HUDEP-2 (cell line): ENCODE data around the gene LONP1.
A peak's percentile ranks its signal among the peaks of the same experiment; 100 is the strongest.

ENCODE experiments used
- DNase-seq, 76 experiments: peaks; one replicate each; lab custom pipeline; 2025; ENCODE audit not compliant: unreplicated experiment in 76 of 76; lab: John Stamatoyannopoulos, UW

Gene LONP1

DNA sequence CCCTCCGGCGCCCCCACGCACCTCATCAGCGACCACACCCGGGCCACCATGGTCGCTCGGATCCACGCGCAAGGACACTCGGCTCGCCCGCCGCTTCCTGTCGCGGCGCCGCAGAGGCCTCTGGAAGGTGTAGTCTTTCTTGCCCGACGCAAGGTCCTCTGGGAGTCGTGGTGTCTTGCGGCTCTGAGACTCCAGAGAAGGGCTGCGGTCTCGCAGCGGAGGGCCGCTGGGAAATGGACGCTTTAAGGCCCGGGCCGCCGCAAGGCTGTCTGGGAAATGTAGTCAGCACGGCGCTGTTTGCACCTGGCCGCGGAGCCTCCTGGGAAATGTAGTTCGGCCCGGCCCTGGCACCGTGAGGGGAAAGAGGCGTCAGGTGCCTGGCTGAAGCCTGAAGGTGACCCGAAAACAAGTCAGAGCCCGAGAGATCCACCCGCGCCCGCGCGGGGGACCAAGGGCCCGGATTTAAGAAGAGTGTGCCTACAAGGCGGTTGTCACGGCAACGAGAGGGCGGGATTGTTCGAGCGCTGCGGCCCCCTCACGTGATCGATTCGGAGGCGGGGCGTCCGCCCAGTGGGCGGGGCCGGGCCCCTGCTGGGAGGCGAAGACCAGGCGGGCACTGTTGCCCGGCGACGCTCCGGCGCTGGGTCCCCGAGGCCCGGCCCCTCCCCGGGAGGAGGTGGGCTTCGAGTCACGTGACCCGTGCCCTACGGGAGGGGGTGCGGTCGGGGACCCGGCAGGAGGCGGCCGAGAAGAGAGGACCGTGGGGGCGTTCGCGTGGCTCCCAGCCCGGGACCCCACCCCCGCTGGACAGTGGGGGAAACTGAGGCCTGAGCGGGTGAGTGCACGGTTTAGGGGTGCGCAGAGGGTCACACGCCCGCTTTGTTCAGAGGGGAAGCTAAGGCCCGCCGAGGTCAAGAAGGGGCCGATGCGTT lies 39.2 kb downstream of the LONP1 start, which contains the start of the genes HSD11B1L and MICOS13:
TSS of gene HSD11B1L (plus strand) at position 591 of the 932 bp plus-strand sequence. CDS start 3,806 bp downstream, outside the sequence.
TSS of gene MICOS13 (minus strand) at position 80 of the 932 bp plus-strand sequence. CDS start at position 50, 30 bp downstream.
- peak; percentile 78 to 100 (median 99) for DNase-seq

DNA sequence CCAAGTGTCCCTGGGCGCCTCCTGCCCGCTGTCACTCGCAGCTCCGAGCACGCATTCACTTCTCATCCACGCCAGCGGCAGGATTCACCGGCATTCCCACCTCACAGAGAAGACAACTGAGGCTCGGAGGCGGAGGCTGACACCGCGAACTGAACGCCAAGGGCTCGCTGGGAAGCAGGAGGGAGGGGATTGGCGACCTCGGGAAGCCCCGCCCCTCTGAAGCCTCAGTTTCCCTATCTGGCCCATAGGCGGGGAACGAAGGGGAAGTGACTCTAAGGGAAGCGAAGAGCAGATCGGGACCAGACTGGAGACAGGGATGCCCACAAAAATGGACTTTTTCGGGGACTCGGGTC lies 39.9 kb downstream of the LONP1 start:
- DNase-seq = peak in 10 of 76 experiments; percentile 43 to 94 (median 63)

DNA sequence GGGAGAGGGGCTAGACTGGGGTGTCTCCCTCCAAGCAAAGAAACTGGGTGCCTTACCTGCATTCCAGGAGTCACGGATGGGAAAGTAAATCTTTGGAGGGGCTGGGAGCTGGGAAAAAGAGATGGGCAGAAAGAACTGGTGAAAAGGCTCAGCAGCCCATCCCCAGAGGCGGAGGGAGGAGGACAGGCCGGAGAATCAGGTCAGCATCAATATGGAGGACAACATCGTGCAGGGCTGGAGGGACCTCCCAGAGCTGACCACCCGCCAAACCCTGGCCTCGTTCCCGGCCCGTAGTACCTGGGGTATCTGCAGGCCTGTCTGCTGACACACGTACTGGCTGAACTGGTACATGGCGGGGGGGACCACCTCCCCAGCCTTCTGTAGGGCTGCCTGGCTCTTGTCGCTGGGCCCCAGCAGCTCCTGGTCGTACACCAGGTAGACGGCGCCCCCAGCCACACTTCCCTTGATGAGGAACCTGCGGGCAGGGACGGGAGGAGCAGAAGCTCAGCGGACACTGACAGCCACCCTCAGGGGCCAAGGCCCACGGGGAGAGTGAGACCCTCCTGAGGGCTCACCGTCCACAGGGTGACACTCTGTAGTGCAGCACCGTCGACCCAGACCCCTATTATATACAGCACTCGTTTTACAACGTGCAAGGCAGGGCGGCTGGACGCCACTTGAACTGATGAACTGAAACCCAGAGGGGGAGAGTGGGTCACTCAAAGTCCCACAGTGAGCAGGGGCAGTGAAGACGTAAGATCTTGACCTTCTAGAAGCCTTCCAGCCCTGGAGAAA lies 40.5 kb downstream of the LONP1 start:
- peak in 1 of 76 experiments; percentile 50 for DNase-seq

DNA sequence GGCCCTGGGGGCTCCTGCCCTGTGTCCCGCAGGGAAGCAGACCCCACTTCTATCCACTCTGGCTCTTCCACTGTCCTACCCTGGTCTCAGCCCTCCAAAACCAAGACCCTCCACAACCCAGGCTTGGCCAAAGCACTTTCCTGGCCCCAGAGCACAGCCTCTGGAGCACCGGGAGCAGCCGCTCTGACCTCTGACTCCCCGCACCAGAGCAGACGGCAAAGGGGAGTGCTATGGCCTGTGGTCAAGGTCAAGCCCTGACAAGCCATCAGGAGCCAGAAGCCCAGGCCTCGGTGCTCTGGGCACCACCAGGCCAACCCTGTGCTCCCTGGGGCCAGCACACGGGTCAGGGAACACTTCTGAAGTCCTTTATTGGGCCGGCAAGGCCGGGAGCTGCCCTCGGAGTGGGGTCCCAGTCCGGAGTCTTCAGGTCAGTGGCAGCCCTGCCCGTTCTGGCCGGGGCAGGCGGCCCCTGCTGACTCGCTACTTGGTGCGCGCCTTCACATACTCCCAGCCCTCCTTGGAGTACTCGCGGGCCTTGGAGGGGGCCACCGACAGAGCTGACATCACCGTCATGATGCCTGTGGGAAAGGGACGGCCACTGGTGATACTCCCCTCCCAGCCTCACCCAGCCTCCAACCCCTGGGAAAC lies 41.8 kb downstream of the LONP1 start:
- no peak for DNase-seq

DNA sequence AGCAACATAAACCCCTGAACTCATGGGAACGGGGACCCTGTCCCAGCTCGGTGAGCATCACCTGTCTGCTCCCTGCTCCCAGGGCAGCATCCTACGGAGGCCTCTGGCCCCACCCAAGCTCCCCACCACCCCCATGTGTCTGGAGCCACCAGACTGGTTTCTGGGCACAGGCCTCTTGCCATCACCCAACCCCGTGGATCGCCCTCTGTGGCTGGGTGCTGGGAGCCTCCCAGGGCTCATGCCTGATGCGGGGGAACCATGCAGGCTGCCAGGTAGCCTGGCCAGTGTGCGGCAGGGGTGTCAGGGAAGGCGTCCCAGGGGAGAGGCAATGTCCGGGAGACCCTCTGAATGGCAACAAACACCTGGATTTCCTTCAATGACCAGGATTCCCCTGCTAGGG lies 42.4 kb downstream of the LONP1 start:
- DNase-seq = no peak

DNA sequence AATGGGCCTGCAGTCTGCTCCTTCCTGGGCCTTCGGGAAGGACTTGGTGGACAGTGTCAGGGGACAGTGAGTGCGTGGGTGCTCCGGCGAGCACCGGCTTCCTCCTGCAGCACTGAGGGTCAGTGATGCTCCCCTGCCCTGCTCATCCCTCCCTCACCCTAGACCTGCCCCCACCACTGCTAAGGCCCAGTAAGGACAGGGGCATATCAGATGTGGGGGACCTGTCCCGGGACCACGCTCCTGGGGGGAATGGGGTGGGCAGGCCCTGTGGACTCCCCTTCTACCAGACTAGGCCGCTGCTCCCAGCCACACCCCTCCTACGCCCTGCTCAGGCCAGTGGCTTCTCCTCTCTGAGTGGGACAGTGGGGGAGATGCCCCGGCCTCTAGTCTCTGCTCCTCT lies 42.8 kb downstream of the LONP1 start:
- no peak for DNase-seq

DNA sequence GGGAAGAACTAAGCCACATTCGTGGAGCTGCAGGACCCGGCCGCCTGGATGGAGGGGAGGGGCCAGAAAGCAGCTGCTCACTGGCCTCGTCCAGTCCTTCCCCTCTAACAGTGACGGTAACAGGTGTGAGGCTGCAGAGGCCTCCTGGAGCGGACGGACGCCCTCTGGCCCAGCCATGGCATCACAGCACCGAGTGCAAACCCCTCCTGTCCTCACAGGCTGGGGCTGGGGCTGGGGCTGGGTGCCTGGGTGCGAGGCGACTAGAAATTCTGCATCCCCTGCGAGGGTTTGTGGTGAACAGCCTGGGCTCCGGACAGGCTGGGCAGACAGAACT lies 43.2 kb downstream of the LONP1 start:
- no peak for DNase-seq

DNA sequence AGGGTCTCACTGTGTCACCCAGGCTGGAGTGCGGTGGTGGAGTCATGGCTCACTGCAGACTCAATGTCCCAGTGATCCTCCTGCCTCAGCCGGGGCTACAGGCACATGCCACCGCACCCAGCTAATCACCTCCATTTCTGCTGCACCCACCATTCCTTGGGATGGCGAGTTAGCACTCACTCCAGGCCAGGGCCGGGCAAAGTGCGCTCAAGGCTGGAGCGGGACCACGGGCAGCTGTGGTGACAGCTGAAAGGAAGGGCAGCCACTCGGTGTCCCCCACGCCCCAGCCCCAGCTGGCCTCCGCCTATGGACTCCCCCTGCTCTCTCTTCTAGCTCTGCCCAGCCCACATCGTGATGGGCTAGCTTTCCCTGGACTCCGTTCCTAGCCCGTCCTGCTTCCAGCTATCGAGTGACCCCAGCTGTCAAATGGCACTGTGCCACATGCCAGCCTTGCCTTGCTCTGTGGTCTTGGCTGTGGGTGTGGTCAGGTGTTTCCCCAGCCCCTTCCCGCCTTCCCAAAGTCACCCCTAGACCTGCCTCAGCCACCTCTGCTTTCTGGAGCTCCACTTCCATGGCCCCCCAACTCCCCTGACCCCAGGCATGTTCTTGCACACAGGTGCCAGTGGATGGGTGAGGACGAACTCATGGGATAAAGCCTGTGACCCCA lies 43.7 kb downstream of the LONP1 start:
- DNase-seq = no peak

DNA sequence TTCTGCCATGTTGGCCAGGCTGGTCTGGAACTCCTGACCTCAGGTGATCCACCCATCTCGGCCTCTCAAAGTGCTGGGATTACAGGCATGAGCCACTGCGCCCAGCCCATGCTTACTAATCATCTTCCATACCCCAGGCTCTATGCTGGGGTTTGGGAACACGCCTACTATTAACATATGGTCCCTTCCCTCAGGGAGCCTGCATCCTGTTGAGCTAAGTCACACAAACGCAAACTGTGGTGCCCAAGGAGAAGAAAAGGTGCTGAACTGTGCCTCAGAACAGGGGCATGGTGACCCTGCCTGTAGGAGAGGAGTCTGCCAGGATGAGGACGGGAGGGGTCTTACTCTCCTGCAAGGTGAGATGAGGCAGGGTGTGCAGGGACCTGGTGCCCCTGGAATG lies 45.2 kb downstream of the LONP1 start:
- DNase-seq = no peak

DNA sequence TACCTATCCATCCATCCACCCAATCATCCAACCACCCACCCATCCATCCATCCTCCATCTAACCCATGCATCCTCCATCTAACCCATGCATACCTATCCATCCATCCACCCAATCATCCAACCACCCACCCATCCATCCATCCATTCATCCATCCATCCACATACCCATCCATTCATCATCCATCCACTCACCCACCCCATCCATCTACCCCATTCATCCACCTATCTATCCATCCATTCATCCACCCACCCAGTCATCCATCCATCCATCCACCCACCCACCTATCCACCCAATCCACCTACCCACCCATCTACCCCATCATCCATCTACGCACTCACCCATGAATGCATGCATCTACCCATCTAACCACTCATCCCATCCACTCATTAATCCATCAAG lies 46.2 kb downstream of the LONP1 start:
- DNase-seq = no peak

DNA sequence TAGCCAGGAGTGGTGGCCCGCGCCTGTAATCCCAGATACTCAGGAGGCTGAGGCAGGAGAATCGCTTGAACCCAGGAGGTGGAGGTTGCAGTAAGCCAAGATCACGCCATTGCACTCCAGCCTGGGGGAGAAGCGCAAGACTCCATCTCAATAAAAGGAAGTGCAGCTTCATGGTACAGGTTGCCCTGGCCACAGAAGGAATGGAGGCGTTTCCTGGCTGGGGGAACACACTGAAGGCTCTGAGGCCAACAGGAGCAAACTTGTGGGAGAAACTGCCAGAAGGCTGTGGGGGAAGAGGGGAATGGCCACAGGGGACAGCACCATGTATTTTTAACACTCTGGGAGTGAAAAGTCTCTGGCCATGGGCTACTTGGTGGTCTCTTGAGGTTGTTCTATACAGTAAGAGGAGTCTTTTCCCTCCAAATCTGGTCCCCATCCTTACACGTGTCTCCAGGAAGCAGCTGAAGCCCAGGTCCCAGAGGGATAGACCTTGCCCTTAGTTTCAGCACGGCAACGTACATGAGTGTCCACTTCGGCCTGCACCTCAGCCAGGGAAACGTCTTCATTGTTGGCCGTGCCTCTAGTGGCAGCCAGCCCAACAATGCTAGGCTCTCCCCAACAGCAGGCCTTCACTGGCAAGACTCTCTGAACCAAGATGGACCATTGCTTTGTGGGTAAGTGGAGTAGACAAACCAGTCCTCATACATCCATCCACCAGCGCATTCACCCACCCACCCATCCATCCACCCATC lies 47.1 kb downstream of the LONP1 start:
- no peak for DNase-seq

DNA sequence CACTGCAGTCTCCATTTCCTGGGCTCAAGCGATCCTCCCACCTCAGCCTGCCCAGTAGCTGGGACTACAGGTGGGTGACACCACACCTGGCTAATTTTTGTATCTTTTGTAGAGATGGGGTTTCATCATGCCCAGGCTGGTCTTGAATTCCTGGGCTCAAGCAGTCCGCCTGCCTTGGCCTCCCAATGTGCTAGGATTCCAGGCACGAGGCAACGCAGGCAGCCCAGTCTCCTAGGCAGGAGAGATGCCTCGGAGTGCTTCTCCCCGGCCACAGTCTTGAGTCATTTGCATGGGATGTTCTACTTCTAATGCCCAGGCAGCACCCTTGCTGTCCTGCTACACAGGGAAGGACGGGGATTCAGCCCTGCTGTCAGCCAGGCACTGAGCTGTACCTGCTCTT lies 48.3 kb downstream of the LONP1 start:
- no peak for DNase-seq

DNA sequence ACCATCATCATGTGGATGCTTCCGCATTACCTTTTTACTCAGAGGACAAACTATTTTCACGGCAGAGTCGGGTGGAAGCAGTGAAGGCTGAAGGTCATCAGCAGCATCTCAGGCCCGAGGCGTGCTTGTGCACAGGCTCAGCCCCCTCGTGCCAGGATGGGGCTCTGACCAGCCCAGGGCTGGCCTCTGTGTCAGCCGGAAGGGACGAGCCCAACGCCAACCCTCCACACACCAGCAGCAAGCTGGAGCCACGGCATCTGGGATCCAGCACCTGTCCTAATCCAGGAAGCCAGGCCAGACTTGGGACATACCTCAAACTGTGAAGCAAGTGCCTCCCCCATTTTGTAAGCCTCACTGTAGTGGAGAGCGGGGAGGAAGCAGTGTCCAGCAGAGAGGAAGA lies 50.7 kb downstream of the LONP1 start:
- no peak for DNase-seq

DNA sequence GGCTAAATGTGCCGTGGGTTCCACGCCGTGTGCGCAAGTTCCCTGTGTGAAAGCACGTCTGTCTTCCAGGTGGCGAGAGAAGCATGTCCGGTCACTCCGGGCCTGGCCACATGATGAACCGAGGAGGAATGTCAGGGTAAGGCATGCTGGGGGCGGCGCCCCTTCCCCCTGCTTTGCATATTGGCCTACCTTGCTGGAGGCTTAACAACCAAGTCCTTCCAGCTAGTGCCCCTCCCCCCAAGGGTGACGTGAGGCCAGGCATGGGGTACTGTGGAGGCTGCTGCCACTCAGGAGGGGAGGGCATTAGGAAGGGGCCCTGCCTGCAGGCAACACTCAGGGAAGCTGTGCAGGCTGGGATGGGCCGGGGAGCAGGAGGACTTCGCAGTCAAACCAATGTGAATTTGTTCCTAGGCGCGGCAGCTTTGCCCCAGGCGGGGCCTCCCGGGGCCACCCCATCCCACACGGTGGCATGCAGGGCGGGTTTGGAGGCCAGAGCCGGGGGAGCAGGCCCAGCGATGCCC lies 52.1 kb downstream of the LONP1 start:
- no peak for DNase-seq

DNA sequence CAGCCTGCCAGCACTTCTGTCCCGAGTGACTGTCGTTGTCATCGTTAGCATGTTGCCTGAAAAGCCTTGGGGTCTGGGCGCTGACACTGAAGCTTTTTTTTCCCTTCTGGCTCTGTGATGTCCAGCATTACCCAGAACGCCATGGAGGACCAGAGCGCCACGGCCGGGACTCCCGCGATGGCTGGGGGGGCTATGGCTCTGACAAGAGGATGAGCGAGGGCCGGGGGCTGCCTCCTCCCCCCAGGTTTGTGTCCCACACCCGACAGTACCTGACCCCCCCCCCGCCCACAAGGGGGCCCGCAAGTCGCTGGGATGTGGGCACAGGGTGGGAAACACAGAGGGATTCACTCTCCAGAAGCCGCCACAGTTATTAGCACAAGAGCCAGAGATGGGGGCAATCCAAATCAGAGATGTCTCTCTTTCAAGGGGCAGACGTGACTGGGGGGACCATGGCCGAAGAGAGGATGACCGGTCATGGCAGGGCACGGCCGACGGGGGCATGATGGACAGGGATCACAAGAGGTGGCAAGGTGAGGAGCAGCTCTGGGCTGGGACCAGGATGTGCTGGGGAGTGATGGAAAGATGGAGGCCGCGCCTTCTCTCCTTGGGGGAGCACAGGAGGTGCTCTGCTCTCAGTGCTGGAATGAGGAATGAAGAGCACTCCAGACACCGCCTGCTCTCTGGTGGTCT lies 52.9 kb downstream of the LONP1 start:
- no peak for DNase-seq

DNA sequence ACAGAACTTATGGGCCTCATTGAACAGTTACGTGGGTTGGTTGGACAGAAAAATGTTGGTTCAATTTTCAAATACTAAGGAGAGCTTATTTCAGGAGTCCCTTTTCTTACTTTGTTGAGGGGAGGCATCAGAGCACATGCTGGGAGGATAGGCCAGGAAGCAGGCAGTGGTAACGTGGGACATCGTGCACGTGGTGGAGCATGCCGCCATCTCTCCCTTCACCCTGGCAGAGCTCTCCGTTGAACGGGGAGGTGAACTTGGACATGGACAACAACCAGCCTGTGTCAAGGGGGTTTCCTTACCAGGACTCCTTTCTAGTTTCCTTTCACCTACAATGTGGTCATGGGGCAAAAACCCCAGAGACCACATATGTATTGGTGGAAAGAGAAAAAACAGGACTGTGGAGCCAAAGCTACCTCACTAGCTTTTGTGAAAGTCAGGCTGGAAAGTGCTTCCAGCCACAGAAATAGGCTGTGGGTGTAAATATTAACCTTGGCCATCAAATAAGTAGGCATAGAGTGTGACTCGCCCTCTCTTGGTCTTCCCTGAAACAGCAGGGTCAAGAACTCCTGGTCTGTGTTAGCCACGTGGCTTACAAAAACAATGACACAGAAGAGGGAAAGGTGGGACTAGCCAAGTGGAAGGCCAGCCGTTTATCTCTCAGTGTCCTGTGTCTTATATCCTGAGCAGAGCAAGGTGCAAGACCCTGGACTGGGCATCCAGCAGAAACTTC lies 54.0 kb downstream of the LONP1 start:
- DNase-seq = no peak

DNA sequence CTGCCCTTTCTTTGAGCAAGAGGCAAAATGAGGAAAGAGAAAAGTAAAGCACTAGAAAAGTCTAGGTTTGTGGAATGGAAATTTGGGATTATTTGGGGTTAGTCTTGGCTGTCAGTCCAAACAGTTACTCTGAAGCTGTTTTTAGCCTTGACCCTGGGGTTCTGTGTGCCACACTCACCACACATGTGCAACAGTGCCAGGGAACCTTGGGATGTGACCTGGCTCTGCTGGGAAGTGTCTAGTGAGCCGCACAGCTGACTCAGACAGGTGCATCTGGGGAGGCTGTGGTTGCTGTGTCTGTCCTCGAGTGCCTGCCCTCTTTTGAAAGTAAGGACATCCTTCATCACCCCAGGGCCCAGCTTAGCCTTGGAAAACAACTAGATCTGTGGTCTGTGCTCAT lies 55.4 kb downstream of the LONP1 start:
- DNase-seq = no peak

DNA sequence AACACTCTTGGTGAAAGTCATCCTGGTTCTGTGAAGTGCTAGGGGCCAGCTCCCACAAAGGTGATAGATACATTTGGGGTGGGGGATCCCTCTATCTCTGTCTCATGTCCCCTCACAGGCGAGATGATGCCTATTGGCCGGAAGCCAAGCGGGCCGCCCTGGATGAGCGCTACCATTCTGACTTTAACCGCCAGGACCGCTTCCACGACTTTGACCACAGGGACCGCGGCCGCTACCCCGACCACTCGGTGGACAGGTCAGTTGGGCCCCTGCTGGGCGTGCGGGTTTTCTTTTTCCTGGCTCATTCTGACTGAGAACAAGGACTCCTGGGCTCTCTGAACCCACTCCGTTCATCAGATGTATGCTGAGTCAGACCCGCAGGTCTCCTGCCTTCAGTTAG lies 56.0 kb downstream of the LONP1 start:
- no peak for DNase-seq

DNA sequence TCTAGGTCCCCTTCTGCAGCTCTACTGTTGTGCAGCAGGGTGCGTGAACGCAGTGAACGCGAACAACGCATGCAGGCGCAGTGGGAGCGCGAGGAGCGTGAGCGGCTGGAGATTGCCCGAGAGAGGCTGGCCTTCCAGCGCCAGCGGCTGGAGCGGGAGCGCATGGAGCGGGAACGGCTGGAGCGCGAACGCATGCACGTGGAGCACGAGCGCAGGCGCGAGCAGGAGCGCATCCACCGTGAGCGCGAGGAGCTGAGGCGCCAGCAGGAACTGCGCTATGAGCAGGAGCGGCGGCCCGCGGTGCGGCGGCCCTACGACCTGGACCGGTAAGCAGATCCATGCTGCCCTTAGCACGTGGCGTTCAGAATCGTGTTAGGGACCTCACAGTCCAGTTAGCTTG lies 58.5 kb downstream of the LONP1 start:
- no peak for DNase-seq
